Body of pancreas (tissue), 4 donors: ENCODE results near the gene HDAC2.

Experiments used
- POLR2A ChIP-seq, 3 donors: fragments of 450-650 bp; IDR thresholded peaks; one replicate each; pipeline ENCODE4 v1.6.1; 2016; ENCODE audit warnings: antibody characterized with exemption in 3 of 3, mild to moderate bottlenecking in 2 of 3
- TF ChIP-seq, protein P1 (sequence below), 7 experiments: fragments of 450-650 bp in 4 of 7; fragments of 200-600 bp in 3 of 7; sonication (generic) in 3 of 7; IDR thresholded peaks; one replicate each; pipeline ENCODE4 v1.5.1; 2016 to 2019; ENCODE audit warnings: antibody characterized with exemption in 7 of 7

DNA sequence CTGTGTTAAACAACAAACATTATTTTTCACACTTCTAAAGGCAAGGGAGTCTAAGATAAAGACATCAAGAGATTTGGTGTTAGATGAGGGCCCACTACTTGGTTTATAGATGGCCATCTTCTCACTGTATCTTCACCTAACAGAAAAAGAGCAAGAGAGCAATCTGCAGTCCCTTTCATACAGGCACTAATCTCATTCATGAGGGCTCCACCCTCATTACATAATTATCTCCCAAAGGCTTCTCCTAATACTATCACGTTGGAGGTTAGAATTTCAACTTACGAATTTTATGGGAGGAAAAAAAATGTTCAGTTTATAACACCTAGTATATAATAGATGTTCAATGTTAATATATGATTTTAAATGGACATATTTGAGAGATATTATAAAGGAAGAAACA lies 45.6 kb downstream of the HDAC2 start:
- TF ChIP-seq, protein P1, sequence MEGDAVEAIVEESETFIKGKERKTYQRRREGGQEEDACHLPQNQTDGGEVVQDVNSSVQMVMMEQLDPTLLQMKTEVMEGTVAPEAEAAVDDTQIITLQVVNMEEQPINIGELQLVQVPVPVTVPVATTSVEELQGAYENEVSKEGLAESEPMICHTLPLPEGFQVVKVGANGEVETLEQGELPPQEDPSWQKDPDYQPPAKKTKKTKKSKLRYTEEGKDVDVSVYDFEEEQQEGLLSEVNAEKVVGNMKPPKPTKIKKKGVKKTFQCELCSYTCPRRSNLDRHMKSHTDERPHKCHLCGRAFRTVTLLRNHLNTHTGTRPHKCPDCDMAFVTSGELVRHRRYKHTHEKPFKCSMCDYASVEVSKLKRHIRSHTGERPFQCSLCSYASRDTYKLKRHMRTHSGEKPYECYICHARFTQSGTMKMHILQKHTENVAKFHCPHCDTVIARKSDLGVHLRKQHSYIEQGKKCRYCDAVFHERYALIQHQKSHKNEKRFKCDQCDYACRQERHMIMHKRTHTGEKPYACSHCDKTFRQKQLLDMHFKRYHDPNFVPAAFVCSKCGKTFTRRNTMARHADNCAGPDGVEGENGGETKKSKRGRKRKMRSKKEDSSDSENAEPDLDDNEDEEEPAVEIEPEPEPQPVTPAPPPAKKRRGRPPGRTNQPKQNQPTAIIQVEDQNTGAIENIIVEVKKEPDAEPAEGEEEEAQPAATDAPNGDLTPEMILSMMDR (IDR thresholded peaks at IDR 0.05) = no peak
- TF ChIP-seq POLR2A (IDR thresholded peaks at IDR 0.05) = no peak
